ENCODE results near the gene GULP1. TPM values are rescaled to one million over a fixed set of nuclear protein-coding genes. Genes with fewer than 3 reads are reported as not detected.

GULP1 gene
- total RNA-seq, 1 experiment from 2014 or later, result 140 TPM

DNA sequence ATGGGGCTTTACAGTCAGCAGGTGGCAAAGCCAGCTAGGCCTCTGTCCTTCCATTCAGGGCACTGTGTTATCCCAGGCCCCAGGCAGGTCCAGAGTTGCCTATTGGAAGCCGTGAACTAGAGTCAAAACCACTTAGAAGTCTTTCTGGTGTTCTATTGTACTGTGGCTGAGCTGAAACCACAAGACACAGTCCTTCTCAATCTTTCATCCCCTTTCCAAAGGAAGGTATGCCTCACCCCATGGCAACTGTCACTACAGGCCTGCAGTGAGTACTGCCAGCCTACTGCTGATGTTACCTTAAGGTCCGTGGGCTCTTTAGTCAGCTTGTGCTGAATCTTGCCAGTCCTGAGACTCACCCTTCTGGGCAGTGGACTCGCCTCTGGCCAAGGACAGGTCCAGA is 181.6 kb downstream of the GULP1 start:
- WGBS (ENCODE audit: extremely low coverage, insufficient read length, low lambda C conversion rate), result no CpG with 5 or more reads among the region's 3 CpGs
- no peak overlapping the region for H2BK12ac ChIP-seq (ENCODE audit: insufficient read length, low read depth, low read length)
- no peaks in the 10 kb centered on the region for H3K23me2 ChIP-seq (ENCODE audit: insufficient read length, low read depth, low read length, poor library complexity, severe bottlenecking)
- TF ChIP-seq, protein P1, sequence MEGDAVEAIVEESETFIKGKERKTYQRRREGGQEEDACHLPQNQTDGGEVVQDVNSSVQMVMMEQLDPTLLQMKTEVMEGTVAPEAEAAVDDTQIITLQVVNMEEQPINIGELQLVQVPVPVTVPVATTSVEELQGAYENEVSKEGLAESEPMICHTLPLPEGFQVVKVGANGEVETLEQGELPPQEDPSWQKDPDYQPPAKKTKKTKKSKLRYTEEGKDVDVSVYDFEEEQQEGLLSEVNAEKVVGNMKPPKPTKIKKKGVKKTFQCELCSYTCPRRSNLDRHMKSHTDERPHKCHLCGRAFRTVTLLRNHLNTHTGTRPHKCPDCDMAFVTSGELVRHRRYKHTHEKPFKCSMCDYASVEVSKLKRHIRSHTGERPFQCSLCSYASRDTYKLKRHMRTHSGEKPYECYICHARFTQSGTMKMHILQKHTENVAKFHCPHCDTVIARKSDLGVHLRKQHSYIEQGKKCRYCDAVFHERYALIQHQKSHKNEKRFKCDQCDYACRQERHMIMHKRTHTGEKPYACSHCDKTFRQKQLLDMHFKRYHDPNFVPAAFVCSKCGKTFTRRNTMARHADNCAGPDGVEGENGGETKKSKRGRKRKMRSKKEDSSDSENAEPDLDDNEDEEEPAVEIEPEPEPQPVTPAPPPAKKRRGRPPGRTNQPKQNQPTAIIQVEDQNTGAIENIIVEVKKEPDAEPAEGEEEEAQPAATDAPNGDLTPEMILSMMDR (conservative IDR thresholded peaks at IDR 0.05), result no peak
- no peak overlapping the region for H2AFZ ChIP-seq (ENCODE audit: low read length)
- no peak overlapping the region for H3K23ac ChIP-seq (ENCODE audit: insufficient read length, low read depth, low read length)
- H3K4me1 Mint-ChIP-seq, result peaks cover 50% of the 10 kb centered on the region in 2 experiments
- peaks cover 17 to 21% of the 10 kb centered on the region in 2 experiments; a peak in 4 of 5 replicates for H3K9me3 Mint-ChIP-seq
- no peak overlapping the region for H3K4ac ChIP-seq (ENCODE audit: low read depth, low read length)
- H3K9ac ChIP-seq (ENCODE audit: extremely low read depth, insufficient read length, low read length), result no peak overlapping the region
- H4K20me1 ChIP-seq (ENCODE audit: control insufficient read depth, insufficient read depth, insufficient read length), result no peaks in the 10 kb centered on the region
- H3K27ac Mint-ChIP-seq, result peak overlapping the region in 2 of 3 experiments; percentile 19 to 38; a peak in 4 of 7 replicates
- no peak overlapping the region for H3T11ph ChIP-seq (ENCODE audit: low read length)
- H2BK120ac ChIP-seq (ENCODE audit: low read depth, low read length, poor library complexity, severe bottlenecking), result no peak overlapping the region
- H2BK5ac ChIP-seq (ENCODE audit: insufficient read length, low read length), result no peak overlapping the region
- H3K79me2 ChIP-seq (ENCODE audit: insufficient read depth, low read length), result peaks cover 23% of the 10 kb centered on the region; the same call in 1 of the 2 replicates
- H4K91ac ChIP-seq (ENCODE audit: insufficient read length, low read depth, low read length), result no peak overlapping the region
- no peak overlapping the region for H3K14ac ChIP-seq (ENCODE audit: insufficient read depth, low read length)
- H3K27ac ChIP-seq (ENCODE audit: insufficient read length, low read depth, low read length), result no peak overlapping the region
- H4K8ac ChIP-seq (replicated peaks; ENCODE audit: insufficient read length, low read depth, low read length), result no peak overlapping the region
- H3K27me3 Mint-ChIP-seq (ENCODE audit: low read depth), result no peaks in the 10 kb centered on the region
- H3K9me3 ChIP-seq (ENCODE audit: control insufficient read depth, low read depth, low read length), result no peaks in the 10 kb centered on the region
- no peak overlapping the region for H2BK20ac ChIP-seq (ENCODE audit: low read depth, low read length, poor library complexity, severe bottlenecking)
- H4K5ac ChIP-seq (ENCODE audit: insufficient read length, low read depth, low read length), result no peak overlapping the region
- H3K79me1 ChIP-seq (ENCODE audit: insufficient read depth, low read depth, low read length, poor library complexity, severe bottlenecking), result no peaks in the 10 kb centered on the region
- DNase-seq, result no peak
- peaks cover 3% of the 10 kb centered on the region; the same call in 1 of the 2 replicates for H3K4me1 ChIP-seq (ENCODE audit: insufficient read depth, low read length)
- H3K36me3 Mint-ChIP-seq (ENCODE audit: insufficient read depth in 1 of 3, low read depth in 3 of 3), result peaks cover 21 to 29% (median 22%) of the 10 kb centered on the region in 3 experiments
- H3K4me3 Mint-ChIP-seq, result no peak overlapping the region
- H2BK15ac ChIP-seq (ENCODE audit: low read depth, low read length), result no peak overlapping the region
- H3K18ac ChIP-seq (ENCODE audit: insufficient read length, low read depth, low read length), result no peak overlapping the region
- no peak overlapping the region for H3K56ac ChIP-seq (ENCODE audit: insufficient read length, low read depth, low read length)
- H3K4me2 ChIP-seq (ENCODE audit: insufficient read depth, insufficient read length, low read length), result no peak overlapping the region
- no peak overlapping the region for H2AK5ac ChIP-seq (ENCODE audit: insufficient read length, low read length)
- H3K27me3 ChIP-seq (ENCODE audit: insufficient read depth, low read length), result no peaks in the 10 kb centered on the region
